K562 (cell line): ENCODE measurements around the gene SLC33A1. TPM values are rescaled to one million over a fixed set of nuclear protein-coding genes. Genes with fewer than 3 reads are reported as not detected.
A peak's percentile ranks its signal among the peaks of the same experiment; 100 is the strongest.

Experiments
- ARHGAP35 ChIP-seq: fragments of 450-650 bp; IDR thresholded peaks from 2 replicates; pipeline ENCODE4 v1.6.1; 2018; ENCODE audit not compliant: partially characterized antibody
- C11orf30 ChIP-seq: fragments of 450-650 bp; IDR thresholded peaks from 2 replicates; pipeline ENCODE4 v1.6.1; 2016; ENCODE audit warnings: low read depth, mild to moderate bottlenecking
- CBFA2T3 ChIP-seq: fragments of 450-650 bp; IDR thresholded peaks from 2 replicates; pipeline ENCODE4 v1.6.1; 2017
- DDX20 ChIP-seq: fragments of 450-650 bp; IDR thresholded peaks from 2 replicates; pipeline ENCODE4 v1.6.1; 2016; ENCODE audit warnings: missing genetic modification characterization, low read depth, mild to moderate bottlenecking, missing compliant biosample characterization, moderate library complexity
- DIDO1 ChIP-seq: fragments of 450-650 bp; IDR thresholded peaks from 2 replicates; pipeline ENCODE4 v1.6.1; 2016; ENCODE audit warnings: low read depth, missing biosample characterization, missing genetic modification characterization
- DLX4 ChIP-seq: fragments of 250-450 bp; sonication (Bioruptor Pico); IDR thresholded peaks from 2 replicates; pipeline ENCODE4 v1.6.1; 2021; ENCODE audit warnings: mild to moderate bottlenecking
- DPF2 ChIP-seq: fragments of 450-650 bp; IDR thresholded peaks from 2 replicates; pipeline ENCODE4 v1.6.1; 2016
- ESRRA ChIP-seq: fragments of 450-650 bp; IDR thresholded peaks from 2 replicates; pipeline ENCODE4 v1.6.1; 2014; ENCODE audit warnings: low read depth, mild to moderate bottlenecking, moderate library complexity, borderline replicate concordance
- FOSL1 ChIP-seq: fragments of 200-800 bp; sonication (Bioruptor generic); conservative IDR thresholded peaks from 2 replicates; pipeline ENCODE4 v1.6.1; 2016; ENCODE audit warnings: missing genetic modification characterization, missing compliant biosample characterization
- HDAC2 ChIP-seq: fragments of 450-650 bp; IDR thresholded peaks from 2 replicates; pipeline ENCODE4 v1.6.1; 2016; ENCODE audit warnings: mild to moderate bottlenecking
- MED1 ChIP-seq: sonication (generic); formaldehyde crosslinking; IDR thresholded peaks from 2 replicates; pipeline ENCODE4 v1.8.1; 2023; ENCODE audit warnings: missing genetic modification reagents, borderline replicate concordance
- POLR3A ChIP-seq: IDR thresholded peaks from 2 replicates; pipeline ENCODE4 v1.6.1; 2011; ENCODE audit warnings: borderline replicate concordance, mild to moderate bottlenecking, moderate library complexity; ENCODE audit not compliant: insufficient read length, insufficient read depth; ENCODE audit errors: extremely low read depth
- PTRF ChIP-seq: fragments of 450-650 bp; IDR thresholded peaks from 2 replicates; pipeline ENCODE4 v1.6.1; 2016; ENCODE audit warnings: mild to moderate bottlenecking, missing genetic modification characterization, missing compliant biosample characterization
- RBM25 ChIP-seq: fragments of 200-400 bp; formaldehyde crosslinking; IDR thresholded peaks from 2 replicates; pipeline ENCODE4 v1.6.1; 2018; ENCODE audit warnings: low read length, low read depth, moderate library complexity; ENCODE audit not compliant: severe bottlenecking
- SMARCA5 ChIP-seq: fragments of 450-650 bp; IDR thresholded peaks from 2 replicates; pipeline ENCODE4 v1.6.1; 2016
- SNRNP70 ChIP-seq: fragments of 200-400 bp; formaldehyde crosslinking; optimal IDR thresholded peaks from 2 replicates; pipeline ENCODE3; 2017; ENCODE audit warnings: low read depth, low read length
- STAT5B ChIP-seq: fragments of 250-450 bp; sonication (Bioruptor Pico); IDR thresholded peaks from 2 replicates; pipeline ENCODE4 v1.8.0; 2021; ENCODE audit warnings: mild to moderate bottlenecking, inconsistent platforms
- ZBTB1 ChIP-seq: sonication (generic); formaldehyde crosslinking; IDR thresholded peaks from 2 replicates; pipeline ENCODE4 v1.8.1; 2023; ENCODE audit warnings: missing genetic modification reagents, low read depth, mild to moderate bottlenecking, borderline replicate concordance
- ZC3H8 ChIP-seq: fragments of 450-650 bp; IDR thresholded peaks from 2 replicates; pipeline ENCODE4 v1.6.1; 2017
- ZEB2 ChIP-seq: fragments of 450-650 bp; IDR thresholded peaks from 2 replicates; pipeline ENCODE4 v1.6.1; 2016
- ZKSCAN1 ChIP-seq: fragments of 150-350 bp; IDR thresholded peaks from 2 replicates; pipeline ENCODE4 v1.6.1; 2016; ENCODE audit warnings: low read depth, low read length
- ZNF165 ChIP-seq: fragments of 250-450 bp; sonication (Bioruptor Pico); IDR thresholded peaks from 2 replicates; pipeline ENCODE4 v1.4.0; 2020; ENCODE audit warnings: borderline replicate concordance
- ZNF232 ChIP-seq: sonication (generic); formaldehyde crosslinking; IDR thresholded peaks from 2 replicates; pipeline ENCODE4 v1.8.0; 2022; ENCODE audit warnings: mild to moderate bottlenecking, missing genetic modification reagents
- ZNF586 ChIP-seq: fragments of 450-650 bp; formaldehyde crosslinking; conservative IDR thresholded peaks from 2 replicates; pipeline ENCODE4 v1.4.0; 2020; ENCODE audit warnings: mild to moderate bottlenecking, moderate library complexity
- ZNF764 ChIP-seq: fragments of 250-450 bp; sonication (Bioruptor Pico); IDR thresholded peaks from 2 replicates; pipeline ENCODE4 v1.4.0; 2020; ENCODE audit warnings: low read depth, mild to moderate bottlenecking, moderate library complexity
- ZNF780A ChIP-seq: fragments of 250-450 bp; sonication (Bioruptor Pico); IDR thresholded peaks from 2 replicates; pipeline ENCODE4 v1.5.0; 2021; ENCODE audit warnings: mild to moderate bottlenecking
- polyA plus RNA-seq, 8 experiments: library from polyadenylated mRNA; depleted of rRNA in 4 of 8; stranded (reverse) in 5 of 8; unstranded in 3 of 8; fragments of >200 nt; fragmentation: Nextera tagmentation in 2 of 8; fragmentation: Illumina TruSeq in 1 of 8; extraction: Ambion mirVana in 2 of 8; extraction: Trizol in 1 of 8; gene quantifications; 2 replicates each; pipeline versions ENCODE4 v1.2.1 to v1.2.3, GENCODE V29; 2011 to 2014; ENCODE audit warnings: inconsistent platforms in 1 of 8, missing spikeins in 1 of 8
- total RNA-seq, 7 experiments: library from RNA; depleted of rRNA in 6 of 7; stranded (reverse); fragments of >200 nt in 6 of 7; fragmentation: Illumina TruSeq in 2 of 7; extraction: Trizol in 2 of 7; gene quantifications; 2 replicates each; pipeline versions ENCODE4 v1.2.1 to v1.2.3, GENCODE V29; 2011 to 2021; ENCODE audit warnings: low replicate concordance in 1 of 7
- TF ChIP-seq, protein P1 (sequence below): fragments of 450-650 bp; IDR thresholded peaks from 2 replicates; pipeline ENCODE4 v1.6.1; 2016; ENCODE audit warnings: low read depth, mild to moderate bottlenecking, moderate library complexity
- TF ChIP-seq, protein P2 (sequence below): fragments of 200-800 bp; sonication (Bioruptor generic); IDR thresholded peaks from 2 replicates; pipeline ENCODE4 v1.6.1; 2017; ENCODE audit warnings: missing genetic modification characterization, missing compliant biosample characterization
- TF ChIP-seq, protein P3 (sequence below): fragments of 250-450 bp; sonication (Bioruptor Pico); IDR thresholded peaks from 2 replicates; pipeline ENCODE4 v1.4.0; 2020

SLC33A1 gene
- total and polyA plus RNA-seq, 9 of the 15 experiments (the other 6 are each of a cell fraction or from before 2014, with no cell fraction given), result 6.2 to 26.8 (median 19.6) TPM

DNA sequence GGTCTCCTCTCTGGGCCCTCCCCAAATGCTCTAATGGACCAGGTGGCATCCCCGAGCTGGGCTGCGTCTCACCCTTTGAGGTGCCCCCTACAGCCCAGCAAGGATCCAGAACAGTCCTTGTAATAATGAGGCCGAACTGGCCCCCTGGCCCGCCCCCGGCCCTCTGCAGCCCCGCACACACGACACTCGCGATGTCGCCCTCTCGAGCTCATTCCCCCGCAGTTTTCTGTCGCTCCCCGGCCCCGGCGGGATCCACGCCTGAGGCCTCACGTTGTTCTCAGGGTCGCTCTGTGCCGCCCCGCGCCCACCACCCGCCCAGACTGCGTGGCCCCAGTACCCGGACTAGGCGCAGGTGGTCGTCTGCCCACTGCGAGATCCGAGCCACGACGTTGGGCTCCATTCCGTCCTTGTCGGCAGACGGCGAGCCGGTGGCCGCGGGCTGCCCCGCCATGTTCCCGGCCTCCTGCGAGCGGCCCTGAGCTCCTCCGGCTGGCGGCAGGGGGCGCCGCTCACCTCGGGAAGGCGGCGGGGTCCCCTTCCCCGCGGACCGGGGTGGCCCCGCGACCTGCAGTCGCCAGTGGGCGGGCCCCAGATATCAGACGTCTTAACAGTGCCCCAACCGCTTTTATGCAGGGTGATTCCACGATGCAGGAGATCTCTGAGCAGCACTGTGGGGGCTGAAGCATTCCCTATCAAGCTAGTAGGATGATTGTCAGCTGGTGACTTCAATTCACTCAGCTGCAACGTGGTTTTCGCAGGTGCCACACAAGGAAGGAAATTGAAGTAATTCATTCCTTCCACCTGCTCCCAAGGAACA is 48.2 kb downstream of the SLC33A1 start, which contains the start of gene C3orf33 (continued):
- TF ChIP-seq ZBTB1 (CRISPR knock-in tag) (no peak), ZNF780A (CRISPR knock-in tag) (no peak), ZC3H8 (no peak), PTRF (tag) (no peak), C11orf30 (peak; percentile 24; the same call in 1 of the 2 replicates), HDAC2 (peak; percentile 33; the same call in 1 of the 2 replicates), ARHGAP35 (no peak), DDX20 (no peak), DLX4 (CRISPR knock-in tag) (no peak), ZNF586 (no peak), ZNF232 (no peak), ZNF764 (CRISPR knock-in tag) (no peak), POLR3A (no peak), MED1 (CRISPR knock-in tag) (no peak), ZEB2 (no peak), DIDO1 (tag) (no peak), SMARCA5 (no peak), ESRRA (no peak; the same call in 1 of the 2 replicates), CBFA2T3 (peak; percentile 18; the same call in 1 of the 2 replicates), DPF2 (no peak), STAT5B (CRISPR knock-in tag) (no peak), RBM25 (peak; percentile 21), FOSL1 (tag) (no peak), SNRNP70 (no peak), ZNF165 (CRISPR knock-in tag) (no peak), ZKSCAN1 (no peak; the same call in 1 of the 2 replicates)
- TF ChIP-seq, protein P1, sequence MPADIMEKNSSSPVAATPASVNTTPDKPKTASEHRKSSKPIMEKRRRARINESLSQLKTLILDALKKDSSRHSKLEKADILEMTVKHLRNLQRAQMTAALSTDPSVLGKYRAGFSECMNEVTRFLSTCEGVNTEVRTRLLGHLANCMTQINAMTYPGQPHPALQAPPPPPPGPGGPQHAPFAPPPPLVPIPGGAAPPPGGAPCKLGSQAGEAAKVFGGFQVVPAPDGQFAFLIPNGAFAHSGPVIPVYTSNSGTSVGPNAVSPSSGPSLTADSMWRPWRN, result no peak
- TF ChIP-seq, protein P2, sequence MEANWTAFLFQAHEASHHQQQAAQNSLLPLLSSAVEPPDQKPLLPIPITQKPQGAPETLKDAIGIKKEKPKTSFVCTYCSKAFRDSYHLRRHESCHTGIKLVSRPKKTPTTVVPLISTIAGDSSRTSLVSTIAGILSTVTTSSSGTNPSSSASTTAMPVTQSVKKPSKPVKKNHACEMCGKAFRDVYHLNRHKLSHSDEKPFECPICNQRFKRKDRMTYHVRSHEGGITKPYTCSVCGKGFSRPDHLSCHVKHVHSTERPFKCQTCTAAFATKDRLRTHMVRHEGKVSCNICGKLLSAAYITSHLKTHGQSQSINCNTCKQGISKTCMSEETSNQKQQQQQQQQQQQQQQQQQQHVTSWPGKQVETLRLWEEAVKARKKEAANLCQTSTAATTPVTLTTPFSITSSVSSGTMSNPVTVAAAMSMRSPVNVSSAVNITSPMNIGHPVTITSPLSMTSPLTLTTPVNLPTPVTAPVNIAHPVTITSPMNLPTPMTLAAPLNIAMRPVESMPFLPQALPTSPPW (CRISPR knock-in tag), result peak; percentile 81
- TF ChIP-seq, protein P3, sequence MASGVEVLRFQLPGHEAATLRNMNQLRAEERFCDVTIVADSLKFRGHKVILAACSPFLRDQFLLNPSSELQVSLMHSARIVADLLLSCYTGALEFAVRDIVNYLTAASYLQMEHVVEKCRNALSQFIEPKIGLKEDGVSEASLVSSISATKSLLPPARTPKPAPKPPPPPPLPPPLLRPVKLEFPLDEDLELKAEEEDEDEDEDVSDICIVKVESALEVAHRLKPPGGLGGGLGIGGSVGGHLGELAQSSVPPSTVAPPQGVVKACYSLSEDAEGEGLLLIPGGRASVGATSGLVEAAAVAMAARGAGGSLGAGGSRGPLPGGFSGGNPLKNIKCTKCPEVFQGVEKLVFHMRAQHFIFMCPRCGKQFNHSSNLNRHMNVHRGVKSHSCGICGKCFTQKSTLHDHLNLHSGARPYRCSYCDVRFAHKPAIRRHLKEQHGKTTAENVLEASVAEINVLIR (CRISPR knock-in tag), result no peak
